Fibroblast of lung (primary cell): ENCODE data around the gene HOXB7.

Experiments
- EZH2 ChIP-seq: IDR thresholded peaks from 2 replicates; pipeline ENCODE4 v1.5.1; 2012; ENCODE audit warnings: low read length, control low read depth, mild to moderate bottlenecking; ENCODE audit errors: missing control alignments
- TF ChIP-seq, protein P1 (sequence below), 2 donors: IDR thresholded peaks in 1 of 2; conservative IDR thresholded peaks in 1 of 2; 1 replicate in 1 of 2; 2 replicates in 1 of 2; pipeline ENCODE4 v1.5.1; 2011 to 2012; ENCODE audit warnings: low read length in 2 of 2, control low read depth in 1 of 2, inconsistent platforms in 1 of 2, low read depth in 1 of 2, mild to moderate bottlenecking in 1 of 2

DNA sequence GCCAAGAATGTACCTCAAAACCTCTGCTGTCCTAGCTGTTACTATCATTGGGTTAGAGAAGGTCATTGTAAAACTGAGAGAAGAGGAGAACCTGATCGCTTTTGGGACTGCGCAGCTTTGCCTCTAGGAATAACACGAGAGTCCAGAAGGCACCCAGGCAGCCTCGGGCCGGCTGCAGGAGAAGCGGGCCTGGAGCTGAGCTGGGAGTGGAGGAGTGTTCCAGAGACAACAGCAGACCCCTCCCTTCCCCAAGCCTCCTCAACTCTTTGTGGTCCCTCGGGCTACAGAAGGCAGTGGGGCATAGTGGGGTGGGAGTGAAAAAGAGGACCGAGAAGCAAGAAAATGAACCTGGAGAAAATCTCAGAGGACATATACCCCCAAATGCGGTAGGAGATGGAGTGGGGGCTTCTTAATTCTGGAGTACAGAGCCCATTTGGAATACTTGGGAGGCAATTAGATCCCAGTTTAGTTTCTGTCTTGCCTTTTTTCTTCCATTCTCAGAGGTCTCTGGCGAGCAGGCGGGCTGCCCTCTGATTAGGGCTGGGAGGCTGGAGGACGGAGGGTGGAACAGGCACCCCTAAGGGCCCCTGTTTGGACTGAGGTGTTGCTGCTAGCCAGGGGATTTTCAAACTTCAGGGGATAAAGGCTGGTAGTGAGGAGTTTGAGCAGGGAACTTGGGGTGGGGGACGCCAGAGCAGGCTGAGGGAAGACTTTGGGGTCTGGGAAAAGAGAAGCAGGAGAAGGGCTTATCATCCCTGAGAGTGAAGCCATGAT, 52.6 kb downstream of the HOXB7 start:
- TF ChIP-seq, protein P1, sequence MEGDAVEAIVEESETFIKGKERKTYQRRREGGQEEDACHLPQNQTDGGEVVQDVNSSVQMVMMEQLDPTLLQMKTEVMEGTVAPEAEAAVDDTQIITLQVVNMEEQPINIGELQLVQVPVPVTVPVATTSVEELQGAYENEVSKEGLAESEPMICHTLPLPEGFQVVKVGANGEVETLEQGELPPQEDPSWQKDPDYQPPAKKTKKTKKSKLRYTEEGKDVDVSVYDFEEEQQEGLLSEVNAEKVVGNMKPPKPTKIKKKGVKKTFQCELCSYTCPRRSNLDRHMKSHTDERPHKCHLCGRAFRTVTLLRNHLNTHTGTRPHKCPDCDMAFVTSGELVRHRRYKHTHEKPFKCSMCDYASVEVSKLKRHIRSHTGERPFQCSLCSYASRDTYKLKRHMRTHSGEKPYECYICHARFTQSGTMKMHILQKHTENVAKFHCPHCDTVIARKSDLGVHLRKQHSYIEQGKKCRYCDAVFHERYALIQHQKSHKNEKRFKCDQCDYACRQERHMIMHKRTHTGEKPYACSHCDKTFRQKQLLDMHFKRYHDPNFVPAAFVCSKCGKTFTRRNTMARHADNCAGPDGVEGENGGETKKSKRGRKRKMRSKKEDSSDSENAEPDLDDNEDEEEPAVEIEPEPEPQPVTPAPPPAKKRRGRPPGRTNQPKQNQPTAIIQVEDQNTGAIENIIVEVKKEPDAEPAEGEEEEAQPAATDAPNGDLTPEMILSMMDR (conservative IDR thresholded peaks at IDR 0.05 in 1 of 2, IDR thresholded peaks at IDR 0.05 in 1 of 2; ENCODE audit: low read depth in 1 of 2, low read length in 2 of 2) = no peak
- TF ChIP-seq EZH2 = no peak
